ENCODE measurements around the gene NAA16. TPM values are rescaled to one million over a fixed set of nuclear protein-coding genes. Genes with fewer than 3 reads are reported as not detected.
A peak's percentile ranks its signal among the peaks of the same experiment; 100 is the strongest.

NAA16 gene
- 100 to 1,000 TPM in 1 of 5 donors, 10 to 100 TPM in 4; 19.4 to 114 (median 46.7) TPM for total RNA-seq
- polyA plus RNA-seq, result 10 to 100 TPM in 1 of 3 donors, 1 to 10 TPM in 2; 6.0 to 11.9 (median 8.5) TPM
- long read RNA-seq, donor 1, result 0 reads
- long read RNA-seq, donor 2, partial matches to known transcripts, result 0 of 1 reads
- long read RNA-seq, donor 2, other reads (novel, unspliced or antisense), result 0 of 1 reads
- long read RNA-seq, donor 3, partial matches to known transcripts, result 0 of 2 reads
- long read RNA-seq, donor 3, other reads (novel, unspliced or antisense), result 0 of 2 reads
- long read RNA-seq, donor 4, result 0 reads
- long read RNA-seq, donor 5, partial matches to known transcripts, result 0 of 3 reads
- long read RNA-seq, donor 5, other reads (novel, unspliced or antisense), result 0 of 3 reads
- long read RNA-seq, donor 6, transcript NAA16-205 (2 exons, 773 nt), result major isoform, 15 of 22 reads
- long read RNA-seq, donor 6, partial matches to known transcripts, result 5 of 22 reads
- long read RNA-seq, donor 6, other reads (novel, unspliced or antisense), result 0 of 22 reads
- long read RNA-seq, donor 7, partial matches to known transcripts, result 5 of 5 reads
- long read RNA-seq, donor 7, other reads (novel, unspliced or antisense), result 0 of 5 reads
- long read RNA-seq, donor 8, partial matches to known transcripts, result 0 of 2 reads
- long read RNA-seq, donor 8, other reads (novel, unspliced or antisense), result 0 of 2 reads
- long read RNA-seq, donor 9, partial matches to known transcripts, result 0 of 2 reads
- long read RNA-seq, donor 9, other reads (novel, unspliced or antisense), result 0 of 2 reads
- long read RNA-seq, donor 10, result 0 reads

DNA sequence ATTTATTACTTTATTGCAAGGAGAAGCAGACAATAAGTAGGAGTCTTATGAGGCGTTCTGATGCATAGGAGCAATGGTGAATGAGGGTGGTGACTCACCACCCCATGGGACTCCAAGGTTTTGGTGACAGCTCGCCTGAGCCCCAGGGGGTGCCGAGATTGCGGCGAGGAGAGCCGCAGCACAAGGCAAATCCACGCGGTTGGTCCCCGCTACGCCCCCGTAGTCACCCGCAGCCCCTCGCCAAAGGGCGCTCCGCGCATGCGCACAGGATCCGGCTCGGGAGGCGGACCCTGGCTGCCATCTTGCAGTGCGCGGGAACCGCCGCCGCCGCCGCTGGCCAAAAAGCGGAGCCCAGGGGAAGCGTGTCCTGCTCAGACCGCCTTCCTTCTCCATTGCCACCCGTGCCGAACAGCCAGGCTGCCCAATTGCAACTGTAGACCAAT is at the start of gene NAA16:
Gene NAA16, plus strand, starts transcription at position 305 of the 443 bp plus-strand sequence. CDS start 262 bp downstream, outside the sequence.
- Histone ChIP-seq H3K9me3 (no peaks in the 10 kb centered on the region), H3K36me3 (no peaks in the 10 kb centered on the region), H3K4me3 (peak within 1 kb of the TSS; percentile 79 to 92 (median 86)), H3K27ac (peak within 1 kb of the TSS; percentile 89 to 97 (median 96)), H3K27me3 (no peaks in the 10 kb centered on the region), H3K4me1 (peaks cover 10 to 43% (median 33%) of the 10 kb centered on the region in 4 donors)
- WGBS, 5 donors, result 0 to 1% (median 0%) methylated on average over 11 to 32 of the region's 32 CpGs
- peak; percentile 69 to 93 (median 85) for TF ChIP-seq POLR2AphosphoS5 (IDR thresholded peaks at IDR 0.05)
- no peak for TF ChIP-seq POLR2A (IDR thresholded peaks at IDR 0.05)
- intact Hi-C loops (cut with DNase I; ENCODE audit: low total_unique reads), result no loop called here
- peak; percentile 88 to 98 for DNase-seq

GRCh38 chr13:41263261-41263971 is 47.7 kb upstream of the NAA16 start, which contains the start of gene MTRF1:
MTRF1 (minus strand) TSS chr13:41263576; CDS start chr13:41260907, 2,669 bp downstream.
- Histone ChIP-seq H3K4me1 (peaks cover 0 to 15% (median 8%) of the 10 kb centered on the region in 4 donors), H3K4me3 (peak within 1 kb of the TSS; percentile 60 to 77 (median 64)), H3K36me3 (peaks cover 0 to 23% (median 21%) of the 10 kb centered on the region in 4 donors), H3K9me3 (peaks cover 0 to 11% (median 0%) of the 10 kb centered on the region in 4 donors), H3K27ac (peak within 1 kb of the TSS; percentile 73 to 89 (median 85)), H3K27me3 (no peaks in the 10 kb centered on the region)
- TF ChIP-seq CTCF (IDR thresholded peaks at IDR 0.05), result no peak
- TF ChIP-seq POLR2A (IDR thresholded peaks at IDR 0.05), result no peak
- TF ChIP-seq EP300 (IDR thresholded peaks at IDR 0.05), result no peak
- TF ChIP-seq POLR2AphosphoS5 (IDR thresholded peaks at IDR 0.05), result peak in 2 of 3 donors; percentile 67 to 69
- intact Hi-C loops (cut with DNase I; ENCODE audit: low total_unique reads), result no loop called here
- DNase-seq, result peak; percentile 75 to 94
- 0% methylated on average over 32 of the region's 32 CpGs for WGBS, 5 donors

- Histone ChIP-seq H3K4me3 (no peak overlapping the region), H3K9me3 (peaks cover 0 to 19% (median 0%) of the 10 kb centered on the region in 4 donors), H3K4me1 (peaks cover 0 to 15% (median 9%) of the 10 kb centered on the region in 4 donors), H3K36me3 (no peaks in the 10 kb centered on the region), H3K27ac (no peak overlapping the region), H3K27me3 (no peaks in the 10 kb centered on the region)
- intact Hi-C loops (cut with DNase I; ENCODE audit: low total_unique reads), result no loop called here
- TF ChIP-seq POLR2A (IDR thresholded peaks at IDR 0.05), result no peak
- TF ChIP-seq EP300 (IDR thresholded peaks at IDR 0.05), result no peak
- no peak for TF ChIP-seq CTCF (IDR thresholded peaks at IDR 0.05)
- TF ChIP-seq POLR2AphosphoS5 (IDR thresholded peaks at IDR 0.05), result no peak
- DNase-seq, result no peak
Observed at GRCh38 chr13:41267106-41267505, 44.0 kb upstream of the NAA16 start.

GRCh38 chr13:41268764-41269163 is 42.3 kb upstream of the NAA16 start:
- 30 to 48% (median 43%) methylated on average over 1 of the region's 1 CpG for WGBS, 5 donors
- TF ChIP-seq CTCF (IDR thresholded peaks at IDR 0.05) (no peak), EP300 (IDR thresholded peaks at IDR 0.05) (no peak), POLR2AphosphoS5 (IDR thresholded peaks at IDR 0.05) (no peak), POLR2A (IDR thresholded peaks at IDR 0.05) (no peak)
- intact Hi-C loops (cut with DNase I; ENCODE audit: low total_unique reads), result no loop called here

More at GRCh38 chr13:41268764-41269163, 42.3 kb upstream of the NAA16 start:
- Histone ChIP-seq H3K9me3 (peaks cover 0 to 19% (median 0%) of the 10 kb centered on the region in 4 donors), H3K27ac (no peak overlapping the region), H3K4me3 (no peak overlapping the region), H3K36me3 (no peaks in the 10 kb centered on the region), H3K4me1 (peaks cover 0 to 5% (median 4%) of the 10 kb centered on the region in 4 donors), H3K27me3 (no peaks in the 10 kb centered on the region)
- peak in 1 of 2 donors; percentile 28 for DNase-seq

Data from stomach (tissue), 19 donors.